Measurements from ENCODE around the gene PRDM15. TPM values are rescaled to one million over a fixed set of nuclear protein-coding genes. Genes with fewer than 3 reads are reported as not detected.

Gene PRDM15
- total and polyA plus RNA-seq, 2 donors (not counting 3 experiments of a cell fraction or from before 2014, with no cell fraction given), result 11.8 to 12.9 TPM

- FAIRE-seq (peak; percentile 52), DNase-seq (ENCODE audit: low read depth, low spot score) (peak; percentile 44)
- H3K27me3 ChIP-seq (ENCODE audit: control insufficient read depth in 2 of 2, insufficient read depth in 2 of 2, low read length in 2 of 2), result no peaks in the 10 kb centered on the region
- no peaks in the 10 kb centered on the region for H3K9me3 ChIP-seq (replicated peaks; ENCODE audit: control insufficient read depth, insufficient read depth, low read length)
- ChIA-PET POLR2A (no interaction called here), CTCF (interaction anchor here (1.2 to 2.3 kb wide), 3 partner anchors 53 to 238 kb away, joined by 4 to 12 read pairs (median 7); no protein-coding TSS in a partner anchor)
- no peak overlapping the region for H3K27ac ChIP-seq (ENCODE audit: insufficient read depth, low read depth, low read length)
- H3K9ac ChIP-seq (replicated peaks; ENCODE audit: extremely low read depth, insufficient read depth, low read length), result peak overlapping the region; percentile 86
- H3K79me2 ChIP-seq (ENCODE audit: control insufficient read depth, insufficient read depth, low read length), result peaks cover 26% of the 10 kb centered on the region
- BruUV-seq (replicated peaks), result no TSS peak
- H3K36me3 ChIP-seq (ENCODE audit: control insufficient read depth in 2 of 2, extremely low read depth in 1 of 2, insufficient read depth in 2 of 2, low read length in 2 of 2), result no peaks in the 10 kb centered on the region
- no peak overlapping the region for H2AFZ ChIP-seq (ENCODE audit: low read depth, low read length)
- peak overlapping the region; percentile 54 for H3K4me2 ChIP-seq (ENCODE audit: insufficient read depth, low read length)
- H3K9me1 ChIP-seq (replicated peaks; ENCODE audit: control insufficient read depth, extremely low read depth, insufficient read depth, low read length), result no peaks in the 10 kb centered on the region
- H3K4me3 ChIP-seq (replicated peaks in 1 of 3; ENCODE audit: insufficient read depth in 1 of 3, low read depth in 1 of 3, low read length in 3 of 3), result peak overlapping the region in 2 of 3 experiments; percentile 57 to 88
- intact Hi-C loops (cut with micrococcal nuclease) (loop anchor here (1.0 to 5.0 kb wide), 4 partner anchors 53 to 238 kb away; no protein-coding TSS in a partner anchor), dilution Hi-C loops (cut with MboI; ENCODE audit: extremely low pct_ligation_motif_present, low sequenced_read_pairs) (no loop called here)
- peaks cover 12% of the 10 kb centered on the region for H3K4me1 ChIP-seq (ENCODE audit: control insufficient read depth, extremely low read depth, insufficient read depth, low read length)
- H4K20me1 ChIP-seq (replicated peaks; ENCODE audit: control insufficient read depth, extremely low read depth, insufficient read depth, low read length), result no peaks in the 10 kb centered on the region
- TF ChIP-seq, protein P1, sequence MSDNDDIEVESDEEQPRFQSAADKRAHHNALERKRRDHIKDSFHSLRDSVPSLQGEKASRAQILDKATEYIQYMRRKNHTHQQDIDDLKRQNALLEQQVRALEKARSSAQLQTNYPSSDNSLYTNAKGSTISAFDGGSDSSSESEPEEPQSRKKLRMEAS (IDR thresholded peaks at IDR 0.05; ENCODE audit: insufficient read depth, insufficient read length), result no peak
- TF ChIP-seq JUN (IDR thresholded peaks at IDR 0.05; ENCODE audit: borderline replicate concordance, insufficient read depth, insufficient read length, low read depth) (no peak), EZH2 (IDR thresholded peaks at IDR 0.05; ENCODE audit: borderline replicate concordance, low read depth, low read length, severe bottlenecking) (no peak), FOS (IDR thresholded peaks at IDR 0.05; ENCODE audit: borderline replicate concordance, insufficient read depth, low read length) (no peak), MYC (IDR thresholded peaks at IDR 0.05; ENCODE audit: low read depth, low read length) (no peak), POLR2A (IDR thresholded peaks at IDR 0.05; ENCODE audit: low read depth, low read length) (no peak), GATA2 (IDR thresholded peaks at IDR 0.05; ENCODE audit: insufficient read depth, insufficient read length, low read depth, low read length) (no peak), POLR2AphosphoS5 (IDR thresholded peaks at IDR 0.05; ENCODE audit: insufficient read depth, low read depth, low read length) (no peak)
- TF ChIP-seq, protein P2, sequence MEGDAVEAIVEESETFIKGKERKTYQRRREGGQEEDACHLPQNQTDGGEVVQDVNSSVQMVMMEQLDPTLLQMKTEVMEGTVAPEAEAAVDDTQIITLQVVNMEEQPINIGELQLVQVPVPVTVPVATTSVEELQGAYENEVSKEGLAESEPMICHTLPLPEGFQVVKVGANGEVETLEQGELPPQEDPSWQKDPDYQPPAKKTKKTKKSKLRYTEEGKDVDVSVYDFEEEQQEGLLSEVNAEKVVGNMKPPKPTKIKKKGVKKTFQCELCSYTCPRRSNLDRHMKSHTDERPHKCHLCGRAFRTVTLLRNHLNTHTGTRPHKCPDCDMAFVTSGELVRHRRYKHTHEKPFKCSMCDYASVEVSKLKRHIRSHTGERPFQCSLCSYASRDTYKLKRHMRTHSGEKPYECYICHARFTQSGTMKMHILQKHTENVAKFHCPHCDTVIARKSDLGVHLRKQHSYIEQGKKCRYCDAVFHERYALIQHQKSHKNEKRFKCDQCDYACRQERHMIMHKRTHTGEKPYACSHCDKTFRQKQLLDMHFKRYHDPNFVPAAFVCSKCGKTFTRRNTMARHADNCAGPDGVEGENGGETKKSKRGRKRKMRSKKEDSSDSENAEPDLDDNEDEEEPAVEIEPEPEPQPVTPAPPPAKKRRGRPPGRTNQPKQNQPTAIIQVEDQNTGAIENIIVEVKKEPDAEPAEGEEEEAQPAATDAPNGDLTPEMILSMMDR (IDR thresholded peaks at IDR 0.05; ENCODE audit: extremely low read depth in 1 of 2, insufficient read depth in 1 of 2, low read depth in 1 of 2, low read length in 2 of 2), result no peak
These were observed 334 bp downstream of the PRDM15 start for GRCh38 chr21:41878831-41879189.
